HG03064 (cell line): ENCODE results near the gene ZNF407.

Experiments used
- ATAC-seq: cut with Tn5 transposase; IDR thresholded peaks from one replicate; pipeline ENCODE4 v1.9.1; 2021; ENCODE audit warnings: low read depth; ENCODE audit not compliant: unreplicated experiment

Gene ZNF407

DNA sequence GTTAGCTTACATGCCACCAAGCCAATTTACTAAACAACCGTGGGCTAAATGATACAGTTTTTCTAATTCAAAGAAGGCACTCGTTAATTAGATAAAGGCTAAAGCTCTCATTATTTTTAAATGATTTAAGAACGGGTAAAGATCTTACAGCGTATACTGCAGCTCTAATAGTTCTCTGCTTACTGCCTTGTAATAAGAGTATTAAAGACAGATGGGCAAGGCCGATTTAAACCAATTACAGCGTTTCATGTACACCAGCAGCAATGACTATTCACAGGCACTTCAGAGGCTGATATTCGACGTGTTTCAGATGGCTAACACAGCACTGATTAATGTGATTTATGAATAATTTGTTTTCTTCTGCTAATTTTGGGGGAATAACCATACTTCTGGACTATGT is 259.3 kb downstream of the ZNF407 start:
- no peak for ATAC-seq

DNA sequence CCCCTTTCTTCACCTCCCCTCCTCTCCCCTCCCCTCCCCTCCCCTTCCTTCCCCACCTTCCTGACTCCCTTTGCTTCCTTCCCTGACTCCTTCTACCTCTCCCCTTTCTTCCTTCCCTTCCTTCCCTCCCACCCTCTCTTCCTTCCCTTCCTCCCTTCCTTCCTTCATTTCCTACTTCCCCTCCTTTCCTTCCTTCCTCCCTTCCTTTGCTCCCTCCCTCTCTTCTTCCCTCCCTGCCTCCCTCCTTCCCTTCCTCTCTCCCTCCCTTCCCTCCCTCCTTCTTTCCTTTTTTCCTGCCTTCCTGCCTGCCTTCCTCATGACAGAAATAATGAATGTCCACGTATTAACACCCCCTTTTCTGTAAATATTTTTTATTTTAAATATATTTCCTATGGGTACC is 260.2 kb downstream of the ZNF407 start:
- ATAC-seq = no peak

DNA sequence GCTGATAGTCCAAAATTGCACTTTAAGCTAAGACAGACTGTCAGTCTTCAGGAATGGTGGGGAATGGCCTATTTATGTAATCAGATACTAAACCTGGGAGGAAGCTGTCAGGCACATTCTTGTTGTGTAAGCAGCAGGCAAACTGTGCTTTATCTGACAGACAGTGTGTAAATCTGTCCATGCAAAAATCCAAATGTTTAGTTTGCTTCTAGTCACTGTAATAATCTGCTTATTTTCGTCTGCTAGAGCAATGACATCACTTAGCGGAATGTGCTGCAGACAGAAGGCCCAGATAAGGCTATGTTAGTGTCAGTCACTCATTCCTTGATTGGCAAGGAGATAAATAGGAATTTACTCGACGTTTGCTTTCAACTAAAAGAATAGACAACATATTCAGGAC is 263.5 kb downstream of the ZNF407 start:
- no peak for ATAC-seq

DNA sequence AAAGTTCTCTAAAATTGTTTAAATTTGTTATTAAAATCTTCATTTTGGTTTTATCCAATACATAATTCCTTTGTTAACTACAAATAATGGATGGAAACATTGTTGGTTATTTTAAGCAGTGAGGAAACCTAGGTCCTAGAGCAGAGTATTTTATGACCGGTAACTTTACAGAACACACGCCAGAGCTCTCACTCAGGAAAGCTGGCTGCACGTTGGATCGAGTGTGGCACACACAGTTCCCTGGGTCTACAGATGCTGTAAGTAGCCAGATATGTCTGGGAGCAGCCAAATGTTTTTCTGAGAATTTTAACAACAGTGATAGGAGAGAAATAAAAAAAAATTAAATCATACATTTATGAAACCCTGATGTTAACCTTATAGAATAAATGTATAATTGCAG is 264.4 kb downstream of the ZNF407 start:
- ATAC-seq = no peak

DNA sequence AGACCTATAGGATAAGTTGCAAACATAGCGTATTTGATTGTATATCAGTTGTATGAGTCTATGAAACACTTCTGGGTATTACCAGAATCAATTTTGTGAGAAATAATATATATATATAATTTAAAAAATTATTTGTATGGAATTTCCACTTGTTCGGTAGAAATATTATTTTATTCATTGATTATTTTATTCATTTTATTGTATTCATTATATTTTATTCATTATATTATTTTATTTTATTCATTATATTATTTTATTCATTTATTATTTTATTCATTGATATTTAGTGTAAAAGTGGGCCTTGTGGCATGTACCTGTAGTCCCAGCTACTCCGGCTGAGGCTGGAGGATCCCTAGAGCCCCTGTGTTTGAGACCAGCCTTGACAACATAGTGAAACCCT is 268.9 kb downstream of the ZNF407 start:
- ATAC-seq = no peak

DNA sequence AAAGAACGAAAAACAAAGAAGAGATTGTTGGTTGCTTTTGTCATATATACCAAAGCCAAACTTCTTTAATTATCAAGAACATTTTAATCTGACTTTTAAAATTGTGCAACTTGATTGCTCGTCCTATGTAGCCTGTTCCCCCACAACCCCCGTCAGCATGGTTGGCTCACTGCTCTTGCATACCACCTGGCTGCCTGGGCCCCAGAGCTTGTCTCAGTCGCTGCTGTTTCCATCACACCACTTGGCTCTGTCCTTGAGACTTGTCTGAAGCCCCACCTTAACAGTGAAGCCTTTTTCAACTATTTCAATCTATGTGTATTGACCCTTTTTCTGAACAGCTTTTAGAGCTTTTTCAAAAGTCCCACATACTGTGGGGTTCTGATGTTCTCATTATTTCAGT is 270.8 kb downstream of the ZNF407 start:
- no peak for ATAC-seq

DNA sequence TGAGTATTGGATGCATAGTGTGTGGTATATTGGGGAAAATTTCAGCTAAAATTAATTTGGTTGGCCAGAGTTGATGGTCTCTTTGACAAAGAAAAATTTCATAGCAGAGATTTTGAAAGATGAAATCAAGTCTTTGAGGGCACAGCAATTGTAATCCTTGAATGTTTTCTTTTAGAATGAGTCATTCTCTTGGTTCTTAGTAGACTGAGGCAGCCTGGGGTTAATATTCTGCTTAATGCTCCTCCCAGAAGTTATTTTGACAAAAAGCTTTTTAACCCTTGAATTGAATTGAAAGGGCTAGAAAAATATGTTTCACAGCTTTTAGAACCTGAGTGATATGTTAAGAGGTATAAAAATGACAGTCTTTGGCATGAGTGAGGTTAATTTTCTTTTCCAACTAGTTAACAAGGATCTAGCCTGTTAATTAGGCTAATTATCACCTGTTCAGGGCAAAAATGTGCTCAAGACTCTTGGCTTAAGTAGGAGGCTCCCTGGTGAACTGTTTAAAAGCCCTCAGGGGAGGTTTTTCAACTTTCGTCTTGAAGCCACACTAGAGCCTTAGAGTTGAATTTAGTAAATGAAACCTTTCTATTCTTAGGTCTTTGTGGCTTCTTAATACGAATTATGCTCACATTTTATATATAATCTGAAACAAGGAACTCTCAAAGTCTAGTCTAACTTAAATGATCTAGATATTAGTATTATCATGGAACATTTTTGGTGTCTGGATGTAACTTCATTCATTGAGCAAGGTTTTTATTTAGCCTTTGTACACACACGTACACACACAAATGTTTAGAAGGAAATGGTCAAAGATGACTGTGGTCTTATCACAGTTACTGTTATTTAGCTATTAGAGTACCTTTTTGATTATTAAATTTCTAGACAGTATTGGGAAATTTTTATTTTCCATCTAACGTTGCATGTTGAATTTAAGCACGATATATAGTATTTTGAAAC is 272.5 kb downstream of the ZNF407 start:
- ATAC-seq = peak; percentile 96

DNA sequence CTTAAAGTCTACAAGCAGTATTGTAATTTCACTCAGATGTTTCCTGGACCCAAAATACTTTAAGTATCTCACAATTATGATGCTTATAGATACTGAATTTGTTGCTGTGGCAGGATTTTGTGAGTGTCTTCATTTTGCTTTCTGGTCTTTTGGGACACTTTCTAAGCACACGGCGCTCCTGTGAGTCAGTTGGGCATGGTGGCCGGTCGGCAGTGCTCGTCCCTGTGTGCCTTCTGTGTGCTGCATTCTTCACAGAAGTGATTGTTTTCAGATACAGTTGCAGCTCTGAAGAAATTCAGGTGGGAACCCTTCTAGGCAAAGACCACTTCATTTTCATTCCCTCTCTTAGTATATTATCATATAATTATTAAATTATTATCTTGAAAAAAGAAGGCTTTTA is 273.3 kb downstream of the ZNF407 start:
- ATAC-seq = peak; percentile 5

DNA sequence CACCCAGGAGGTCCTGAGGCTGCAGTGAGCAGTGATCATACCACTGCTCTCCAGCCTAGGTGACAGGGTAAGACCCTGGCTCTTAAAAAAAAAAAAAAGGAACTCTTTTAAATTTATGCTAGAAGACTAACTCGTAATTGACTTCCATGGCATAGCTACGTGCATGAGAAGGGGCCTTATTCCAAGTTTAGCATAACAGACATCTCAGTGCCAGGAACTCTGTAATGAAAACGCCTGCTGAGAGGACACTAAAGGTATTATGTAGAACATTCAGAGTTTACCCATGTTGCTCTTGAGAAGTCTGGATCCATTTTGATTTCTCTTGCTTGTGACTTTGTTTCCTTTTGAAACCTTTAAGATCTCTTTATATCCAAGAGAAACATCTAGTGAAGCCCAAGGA is 276.0 kb downstream of the ZNF407 start:
- no peak for ATAC-seq

DNA sequence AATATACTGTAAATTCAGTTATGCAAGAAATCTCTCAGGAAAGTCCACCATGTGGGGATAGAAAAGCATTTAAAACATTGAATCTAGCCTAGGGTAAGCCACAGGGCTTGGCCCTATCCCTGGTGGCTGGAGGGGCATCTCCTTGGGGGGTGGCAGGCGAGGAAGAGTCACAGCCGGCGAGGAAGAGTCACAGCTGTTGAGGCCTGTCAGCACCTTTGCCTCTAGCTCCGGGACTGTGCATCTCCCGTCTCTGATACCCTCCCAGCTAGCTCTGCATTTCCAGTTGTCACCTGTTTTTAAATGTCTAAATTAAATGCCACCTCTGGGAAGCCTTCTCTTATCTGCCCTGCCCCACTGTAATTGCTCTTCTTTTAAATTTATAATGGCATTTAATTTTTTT is 276.7 kb downstream of the ZNF407 start:
- ATAC-seq = no peak

DNA sequence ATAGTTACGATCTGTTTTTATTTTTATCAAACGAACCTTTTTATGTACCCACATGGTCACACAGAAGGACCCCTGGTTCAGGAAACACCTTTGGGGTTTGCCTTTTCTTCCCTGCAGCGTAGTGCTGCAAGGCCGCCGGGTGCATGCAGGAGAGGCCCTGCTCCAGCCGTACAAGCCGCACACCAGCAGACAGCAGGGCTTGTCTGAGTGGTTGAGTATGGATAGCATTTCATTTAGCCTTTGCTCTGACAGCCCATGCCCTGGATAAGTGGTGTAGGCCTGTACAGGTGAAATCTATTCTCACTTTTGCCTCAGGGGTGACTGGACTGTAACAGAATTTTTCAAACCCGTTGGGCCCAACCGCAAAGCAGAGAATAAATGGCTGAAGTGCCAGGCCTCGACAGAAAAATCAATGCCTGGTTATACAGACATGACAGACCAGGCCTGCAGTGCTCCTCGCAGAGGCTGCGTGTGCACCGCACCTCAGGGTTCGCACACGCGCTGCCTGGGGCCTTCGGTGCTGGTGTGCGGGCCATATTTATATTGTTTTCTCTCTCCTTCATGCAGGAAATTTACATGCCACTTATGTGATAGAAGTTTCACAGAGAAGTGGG is 279.1 kb downstream of the ZNF407 start:
- ATAC-seq = no peak

DNA sequence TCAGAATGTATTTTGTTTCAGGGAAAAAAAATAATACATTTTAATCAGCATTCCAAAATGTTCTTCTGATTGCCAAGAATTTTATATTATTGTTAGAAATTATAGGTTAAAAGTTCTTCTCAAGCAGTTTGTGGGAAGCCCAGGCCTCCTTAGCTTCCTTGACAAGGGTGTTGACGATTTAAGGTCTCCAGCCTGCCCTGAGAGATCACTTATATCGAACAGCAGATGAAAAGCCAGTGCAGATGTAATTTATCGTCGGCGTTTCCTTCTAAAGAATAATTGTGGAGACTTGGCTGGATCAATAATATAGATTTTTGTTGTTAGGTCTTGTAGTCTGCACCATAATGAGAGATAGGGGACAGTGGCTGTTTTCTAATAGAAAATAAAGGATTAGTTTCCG is 280.6 kb downstream of the ZNF407 start:
- no peak for ATAC-seq

DNA sequence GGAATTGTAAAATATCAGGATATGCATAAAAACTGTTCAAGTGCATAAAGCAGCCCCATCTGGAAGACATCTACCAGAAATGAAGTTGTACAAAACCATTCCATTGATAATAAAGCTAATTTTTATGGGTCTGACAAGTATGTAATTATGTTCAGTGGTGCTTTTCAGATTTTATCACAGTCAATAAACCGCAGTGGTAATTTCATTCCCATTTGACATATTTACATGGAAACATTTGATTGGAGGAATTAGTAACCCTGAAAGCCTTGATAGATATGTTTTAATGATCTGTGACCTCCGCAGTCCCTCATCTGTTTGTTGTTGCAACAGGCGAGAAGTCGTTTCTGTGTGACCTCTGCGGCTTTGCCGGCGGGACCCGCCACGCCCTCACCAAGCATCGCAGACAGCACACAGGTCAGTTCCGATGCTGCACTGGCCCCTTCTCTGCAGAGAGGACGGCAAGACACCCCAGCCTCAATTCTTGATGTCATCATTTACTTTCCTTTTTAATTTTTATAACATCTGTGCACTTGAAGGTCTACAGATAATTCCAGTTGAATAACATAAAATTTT is 283.1 kb downstream of the ZNF407 start:
- ATAC-seq = no peak

DNA sequence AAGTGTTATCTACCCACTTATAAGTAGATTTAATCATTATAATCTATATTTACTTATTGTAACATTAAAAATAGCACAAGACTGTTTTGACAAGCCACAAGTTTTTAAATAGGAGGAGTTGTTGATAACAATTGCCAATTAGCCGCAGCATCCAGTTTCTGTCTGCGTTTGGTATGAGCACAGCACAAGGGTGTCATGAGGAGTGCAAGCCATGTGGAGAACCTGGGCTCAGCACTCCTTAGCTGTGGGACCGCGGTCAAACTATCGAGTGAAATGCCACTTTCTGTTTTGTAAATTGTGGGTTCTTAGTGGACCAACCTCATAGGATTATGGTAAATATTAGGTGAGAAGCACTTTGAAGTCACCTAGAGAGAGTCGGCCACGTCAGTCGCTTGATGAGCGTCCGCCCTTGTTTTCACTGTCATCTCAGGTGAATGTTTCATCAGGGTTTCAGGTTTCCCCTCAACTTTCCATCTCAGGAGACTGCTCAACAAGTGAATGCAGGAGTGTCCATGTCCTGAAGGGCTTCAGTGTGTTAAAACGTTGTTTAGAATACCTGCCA is 294.5 kb downstream of the ZNF407 start:
- no peak for ATAC-seq

DNA sequence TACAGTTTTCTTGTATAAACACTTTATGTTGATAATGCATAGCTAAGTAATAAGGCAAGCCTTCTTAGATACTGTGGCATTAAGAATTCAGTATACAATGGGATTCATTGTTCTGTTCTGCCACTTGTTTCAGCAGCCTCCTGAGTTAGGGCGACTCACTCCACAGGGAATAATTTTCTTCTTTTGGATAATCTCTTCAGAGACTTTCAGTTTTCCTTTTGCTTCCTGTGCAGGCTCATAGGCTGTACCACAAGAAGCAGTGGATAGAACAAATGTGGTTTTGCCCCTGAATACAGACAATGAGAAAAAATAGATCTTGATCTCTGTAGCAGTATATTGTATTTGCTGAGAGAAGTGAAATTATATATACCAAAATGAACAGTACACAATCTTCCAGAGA is 298.0 kb downstream of the ZNF407 start:
- ATAC-seq = no peak

DNA sequence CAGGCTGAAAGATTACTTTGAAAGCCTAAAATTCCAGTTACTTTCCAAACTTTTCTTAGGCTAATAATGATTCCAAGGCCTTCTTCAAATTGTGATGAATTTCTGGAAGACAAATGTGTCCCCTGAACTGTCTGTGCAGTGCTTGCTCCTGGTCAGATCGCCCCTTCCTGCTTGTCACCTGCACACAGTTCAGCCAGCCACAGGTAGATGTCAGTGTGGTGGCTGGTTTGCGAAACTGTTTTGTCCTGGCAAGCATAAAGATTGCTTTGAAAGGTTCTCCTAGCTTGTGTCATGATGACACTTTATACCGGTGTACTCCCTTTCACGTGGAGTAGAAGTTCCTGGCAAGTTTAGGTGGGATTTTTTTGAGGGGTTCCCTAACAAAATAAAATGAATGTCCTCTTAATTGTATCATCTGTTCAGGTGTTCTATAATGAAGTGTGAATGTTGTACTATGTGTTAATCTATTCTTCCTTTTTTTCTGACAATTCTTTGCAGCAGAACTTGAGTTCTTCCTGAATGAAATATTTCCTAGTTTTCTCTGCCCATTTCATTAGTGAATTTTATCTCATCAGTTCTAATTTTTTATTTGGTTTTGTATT is 298.8 kb downstream of the ZNF407 start:
- peak; percentile 68 for ATAC-seq

DNA sequence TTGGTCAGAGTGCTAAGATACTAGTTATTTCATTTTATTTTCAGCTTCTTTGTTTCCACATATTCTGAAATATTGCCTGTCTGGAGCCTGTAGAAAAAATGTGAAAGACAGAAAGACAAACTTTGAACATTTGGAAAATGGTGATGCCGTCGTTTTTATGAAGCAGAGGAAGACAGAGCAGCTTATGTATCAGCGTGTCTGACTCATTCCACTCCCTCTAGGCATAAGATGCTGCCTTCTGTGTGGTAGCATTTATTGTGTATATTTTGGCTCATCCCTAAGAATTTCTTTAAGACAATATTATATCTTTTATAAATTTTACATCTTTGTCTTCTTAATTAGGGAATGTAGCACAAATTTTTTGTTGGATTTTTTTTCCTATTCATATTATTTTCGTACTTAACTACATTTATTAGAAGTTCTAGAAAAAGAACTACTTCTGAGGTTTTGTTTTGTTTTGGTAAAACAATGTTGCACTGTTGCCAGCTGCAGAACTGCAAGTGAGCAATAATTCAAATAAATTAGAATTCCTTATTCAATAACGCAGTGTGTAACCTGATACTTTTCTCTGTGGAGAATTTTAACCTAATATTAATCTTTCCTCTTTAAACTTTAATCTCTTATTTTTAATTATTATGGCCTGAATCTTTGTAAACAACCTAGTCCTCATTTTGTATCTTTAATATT is 300.4 kb downstream of the ZNF407 start:
- ATAC-seq = no peak

DNA sequence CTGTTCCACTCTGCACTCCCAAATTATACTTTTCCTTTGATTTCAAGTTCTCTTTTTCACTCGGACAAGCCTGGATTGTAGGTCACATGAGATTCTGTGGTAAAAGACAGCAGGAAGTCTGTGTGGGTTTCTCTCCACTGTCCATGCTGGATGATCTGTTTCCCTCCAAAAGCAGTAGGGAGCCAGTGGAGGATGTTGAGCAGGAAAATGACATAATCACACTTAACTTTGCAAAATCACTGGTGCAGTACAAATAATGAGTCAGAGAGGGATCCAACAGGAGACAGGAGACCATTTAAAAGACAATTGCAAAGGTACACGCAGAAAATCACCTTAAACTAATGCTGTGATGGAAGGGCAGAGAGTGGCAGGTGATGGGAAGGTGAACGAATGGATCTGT is 301.3 kb downstream of the ZNF407 start:
- no peak for ATAC-seq

DNA sequence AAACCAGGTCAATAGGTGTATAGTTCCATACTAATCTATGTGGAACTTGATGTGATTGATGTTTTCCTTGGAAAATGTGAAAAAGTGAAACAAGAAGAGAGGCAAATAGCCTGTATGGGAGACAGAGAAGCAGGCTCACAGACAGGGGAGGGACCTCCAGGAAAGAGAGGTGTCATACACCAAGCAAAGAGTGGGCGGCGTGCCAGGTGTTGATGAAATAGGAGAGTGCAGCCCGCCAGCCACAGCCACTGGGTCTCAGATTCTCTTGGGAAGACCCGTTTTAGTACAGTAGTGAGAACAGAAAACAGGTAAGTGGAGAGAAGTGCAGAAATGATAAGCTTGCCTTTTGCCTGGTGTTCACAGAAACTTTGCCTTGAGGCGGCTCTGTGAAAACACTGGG is 301.9 kb downstream of the ZNF407 start:
- no peak for ATAC-seq

DNA sequence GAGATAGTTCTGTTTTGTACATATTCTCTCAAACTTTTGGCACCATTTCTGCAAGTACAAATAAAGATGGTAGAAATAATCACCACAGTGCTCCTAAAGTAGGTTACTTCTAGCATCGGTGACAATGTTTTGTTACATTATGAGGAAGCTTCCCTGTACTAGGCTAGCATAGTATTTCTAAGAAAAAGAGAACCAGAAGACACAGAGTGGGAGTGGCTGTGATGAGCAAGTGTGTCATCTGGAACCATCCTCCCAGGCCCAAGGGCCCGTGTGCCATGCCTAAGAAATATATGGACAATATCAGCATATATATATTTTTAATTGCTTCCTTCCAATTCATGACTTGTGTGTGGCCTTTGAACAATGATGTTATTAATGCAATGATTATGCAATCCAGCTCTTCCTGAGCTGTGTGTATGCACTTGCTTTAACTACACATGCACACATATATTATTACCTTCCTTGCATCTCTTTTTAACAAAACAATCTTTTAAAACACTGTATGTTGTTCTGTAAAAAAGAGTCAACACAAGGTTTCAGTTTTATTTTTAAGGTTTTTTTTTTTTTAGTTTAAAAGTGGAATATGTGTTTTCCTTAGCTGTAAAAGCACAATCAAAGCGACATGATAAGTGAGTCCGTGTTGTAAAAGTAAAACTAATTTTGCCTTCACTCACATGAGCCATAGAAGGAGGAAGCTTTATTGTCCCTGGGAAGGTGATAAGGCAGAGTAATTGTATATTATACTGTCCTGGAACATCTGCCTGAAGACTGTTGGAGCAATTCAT is 303.9 kb downstream of the ZNF407 start:
- no peak for ATAC-seq
